K562 (cell line): ENCODE results near the gene RASIP1. TPM values are rescaled to one million over a fixed set of nuclear protein-coding genes. Genes with fewer than 3 reads are reported as not detected.

Source experiments
- ATF1 ChIP-seq, 2 experiments: fragments of 450-650 bp in 1 of 2; IDR thresholded peaks; 2 replicates each; pipeline ENCODE4 v1.6.1; 2016; ENCODE audit warnings: missing compliant biosample characterization in 1 of 2, missing genetic modification characterization in 1 of 2
- ATF7 ChIP-seq: fragments of 450-650 bp; IDR thresholded peaks from 2 replicates; pipeline ENCODE4 v1.7.1; 2014; ENCODE audit warnings: mild to moderate bottlenecking, moderate library complexity
- CTBP1 ChIP-seq: fragments of 450-650 bp; IDR thresholded peaks from 2 replicates; pipeline ENCODE4 v1.6.1; 2016; ENCODE audit warnings: borderline replicate concordance
- ESRRA ChIP-seq: fragments of 450-650 bp; IDR thresholded peaks from 2 replicates; pipeline ENCODE4 v1.6.1; 2014; ENCODE audit warnings: low read depth, mild to moderate bottlenecking, moderate library complexity, borderline replicate concordance
- ETS1 ChIP-seq: conservative IDR thresholded peaks from 2 replicates; pipeline ENCODE4 v1.6.1; 2011; ENCODE audit warnings: low read depth, mild to moderate bottlenecking, low read length; ENCODE audit not compliant: control insufficient read depth
- ETV6 ChIP-seq, 3 experiments: fragments of 150-350 bp in 1 of 3; sonication (generic) in 1 of 3; formaldehyde crosslinking in 1 of 3; IDR thresholded peaks; 2 replicates each; pipeline versions ENCODE4 v1.6.1 to v1.8.0; 2014 to 2022; ENCODE audit warnings: borderline replicate concordance in 2 of 3, low read depth in 2 of 3, antibody characterized with exemption in 1 of 3, low read length in 1 of 3, mild to moderate bottlenecking in 1 of 3, missing genetic modification reagents in 1 of 3
- HCFC1 ChIP-seq: IDR thresholded peaks from 2 replicates; pipeline ENCODE4 v1.6.1; 2012; ENCODE audit warnings: low read depth, low read length, improper control_type of control experiment
- KLF1 ChIP-seq: fragments of 450-650 bp; IDR thresholded peaks from 2 replicates; pipeline ENCODE4 v1.6.1; 2016; ENCODE audit warnings: missing genetic modification characterization, missing compliant biosample characterization
- MXI1 ChIP-seq: IDR thresholded peaks from 2 replicates; pipeline ENCODE4 v1.6.1; 2011; ENCODE audit warnings: low read depth, mild to moderate bottlenecking, improper control_type of control experiment, low read length
- PKNOX1 ChIP-seq: fragments of 450-650 bp; IDR thresholded peaks from 2 replicates; pipeline ENCODE4 v1.6.1; 2016
- POLR2A ChIP-seq: fragments of 450-650 bp; conservative IDR thresholded peaks from 2 replicates; pipeline ENCODE4 v1.6.1; 2016
- THRB ChIP-seq: fragments of 450-650 bp; formaldehyde crosslinking; conservative IDR thresholded peaks from 2 replicates; pipeline ENCODE4 v1.4.0; 2022; ENCODE audit warnings: mild to moderate bottlenecking, missing genetic modification characterization
- ZNF175 ChIP-seq: fragments of 200-800 bp; sonication (Bioruptor generic); IDR thresholded peaks from 2 replicates; pipeline ENCODE4 v1.6.1; 2016; ENCODE audit warnings: low read depth, mild to moderate bottlenecking, missing genetic modification characterization, missing compliant biosample characterization
- ZNF398 ChIP-seq: fragments of 250-450 bp; sonication (Bioruptor Pico); IDR thresholded peaks from 2 replicates; pipeline ENCODE4 v1.8.0; 2021; ENCODE audit warnings: moderate library complexity, mild to moderate bottlenecking, inconsistent platforms
- polyA plus RNA-seq, 8 experiments: library from polyadenylated mRNA; depleted of rRNA in 4 of 8; stranded (reverse) in 5 of 8; unstranded in 3 of 8; fragments of >200 nt; fragmentation: Nextera tagmentation in 2 of 8; fragmentation: Illumina TruSeq in 1 of 8; extraction: Ambion mirVana in 2 of 8; extraction: Trizol in 1 of 8; gene quantifications; 2 replicates each; pipeline versions ENCODE4 v1.2.1 to v1.2.3, GENCODE V29; 2011 to 2014; ENCODE audit warnings: inconsistent platforms in 1 of 8, missing spikeins in 1 of 8
- total RNA-seq, 7 experiments: library from RNA; depleted of rRNA in 6 of 7; stranded (reverse); fragments of >200 nt in 6 of 7; fragmentation: Illumina TruSeq in 2 of 7; extraction: Trizol in 2 of 7; gene quantifications; 2 replicates each; pipeline versions ENCODE4 v1.2.1 to v1.2.3, GENCODE V29; 2011 to 2021; ENCODE audit warnings: low replicate concordance in 1 of 7
- TF ChIP-seq, protein P1 (sequence below), 3 experiments: fragments of 200-800 bp in 1 of 3; fragments of 250-450 bp in 1 of 3; fragments of 450-650 bp in 1 of 3; sonication (Bioruptor Pico) in 1 of 3; sonication (Bioruptor generic) in 1 of 3; formaldehyde crosslinking in 1 of 3; IDR thresholded peaks; 2 replicates each; pipeline versions ENCODE4 v1.6.1 to v1.8.0; 2016 to 2022; ENCODE audit warnings: mild to moderate bottlenecking in 2 of 3, missing genetic modification characterization in 2 of 3, missing compliant biosample characterization in 1 of 3, moderate library complexity in 1 of 3

The RASIP1 gene
- total and polyA plus RNA-seq, 9 of the 15 experiments (the other 6 are each of a cell fraction or from before 2014, with no cell fraction given) = 0.20 to 4.7 (median 1.5) TPM

GRCh38 chr19:48720613-48721296, 19.7 kb downstream of the RASIP1 start (continued):
- TF ChIP-seq ZNF398 (no peak), CTBP1 (0 out of 2 replicates have a peak, but pooled peaks have one; percentile 14), ETV6 (IDR thresholded peaks at IDR 0.05; ENCODE audit: borderline replicate concordance in 1 of 2, low read depth in 2 of 2, low read length in 1 of 2) (no peak), ETV6 (CRISPR knock-in tag; IDR thresholded peaks at IDR 0.05; ENCODE audit: borderline replicate concordance) (no peak), THRB (no peak), ESRRA (0 out of 2 replicates have a peak, but pooled peaks have one; percentile 6), ATF1 (CRISPR knock-in tag; IDR thresholded peaks at IDR 0.05) (no peak), ATF1 (tag; IDR thresholded peaks at IDR 0.05) (peak; percentile 95), ATF7 (peak; percentile 83), KLF1 (peak; percentile 39; the same call in 1 of the 2 replicates), ETS1 (peak; percentile 97), ZNF175 (CRISPR knock-in tag) (peak; percentile 82; the same call in 1 of the 2 replicates), HCFC1 (peak; percentile 97), POLR2A (peak; percentile 61), PKNOX1 (peak; percentile 98), MXI1 (0 out of 2 replicates have a peak, but pooled peaks have one; percentile 62)
- TF ChIP-seq, protein P1, sequence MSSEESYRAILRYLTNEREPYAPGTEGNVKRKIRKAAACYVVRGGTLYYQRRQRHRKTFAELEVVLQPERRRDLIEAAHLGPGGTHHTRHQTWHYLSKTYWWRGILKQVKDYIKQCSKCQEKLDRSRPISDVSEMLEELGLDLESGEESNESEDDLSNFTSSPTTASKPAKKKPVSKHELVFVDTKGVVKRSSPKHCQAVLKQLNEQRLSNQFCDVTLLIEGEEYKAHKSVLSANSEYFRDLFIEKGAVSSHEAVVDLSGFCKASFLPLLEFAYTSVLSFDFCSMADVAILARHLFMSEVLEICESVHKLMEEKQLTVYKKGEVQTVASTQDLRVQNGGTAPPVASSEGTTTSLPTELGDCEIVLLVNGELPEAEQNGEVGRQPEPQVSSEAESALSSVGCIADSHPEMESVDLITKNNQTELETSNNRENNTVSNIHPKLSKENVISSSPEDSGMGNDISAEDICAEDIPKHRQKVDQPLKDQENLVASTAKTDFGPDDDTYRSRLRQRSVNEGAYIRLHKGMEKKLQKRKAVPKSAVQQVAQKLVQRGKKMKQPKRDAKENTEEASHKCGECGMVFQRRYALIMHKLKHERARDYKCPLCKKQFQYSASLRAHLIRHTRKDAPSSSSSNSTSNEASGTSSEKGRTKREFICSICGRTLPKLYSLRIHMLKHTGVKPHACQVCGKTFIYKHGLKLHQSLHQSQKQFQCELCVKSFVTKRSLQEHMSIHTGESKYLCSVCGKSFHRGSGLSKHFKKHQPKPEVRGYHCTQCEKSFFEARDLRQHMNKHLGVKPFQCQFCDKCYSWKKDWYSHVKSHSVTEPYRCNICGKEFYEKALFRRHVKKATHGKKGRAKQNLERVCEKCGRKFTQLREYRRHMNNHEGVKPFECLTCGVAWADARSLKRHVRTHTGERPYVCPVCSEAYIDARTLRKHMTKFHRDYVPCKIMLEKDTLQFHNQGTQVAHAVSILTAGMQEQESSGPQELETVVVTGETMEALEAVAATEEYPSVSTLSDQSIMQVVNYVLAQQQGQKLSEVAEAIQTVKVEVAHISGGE (CRISPR knock-in tag; IDR thresholded peaks at IDR 0.05) = peak in 1 of 3 experiments; percentile 79; a peak in 2 of 6 replicates
